Thyroid gland (tissue), 4 donors: ENCODE data around the gene YPEL3. TPM values are rescaled to one million over a fixed set of nuclear protein-coding genes. Genes with fewer than 3 reads are reported as not detected.

ENCODE experiments used
- DNase-seq, 2 donors: peaks; one replicate each; pipeline ENCODE4 v3.0.0-alpha.2; 2019
- H3K27ac ChIP-seq, 3 donors: fragments of 200-600 bp; sonication (generic); 1 replicate in 2 of 3; 2 replicates in 1 of 3; pipeline ENCODE4 v1.5.1; 2016 to 2019; ENCODE audit warnings: mild to moderate bottlenecking in 1 of 3, moderate library complexity in 1 of 3
- H3K27me3 ChIP-seq: fragments of 200-600 bp; sonication (generic); one replicate; pipeline ENCODE4 v1.5.1; 2019
- H3K36me3 ChIP-seq, 2 donors: fragments of 200-600 bp; sonication (generic); one replicate each; pipeline ENCODE4 v1.5.1; 2016 to 2019
- H3K4me1 ChIP-seq, 2 donors: fragments of 200-600 bp; sonication (generic); one replicate each; pipeline ENCODE4 v1.5.1; 2017 to 2019
- H3K4me3 ChIP-seq, 3 donors: fragments of 200-600 bp; sonication (generic); replicated peaks in 1 of 3; 1 replicate in 2 of 3; 2 replicates in 1 of 3; pipeline ENCODE4 v1.5.1; 2016; ENCODE audit warnings: mild to moderate bottlenecking in 1 of 3
- H3K9me3 ChIP-seq: fragments of 200-600 bp; sonication (generic); one replicate; pipeline ENCODE4 v1.5.1; 2017
- CTCF ChIP-seq, 6 experiments: fragments of 200-600 bp in 3 of 6; fragments of 450-650 bp in 3 of 6; sonication (generic) in 3 of 6; IDR thresholded peaks; one replicate each; pipeline ENCODE4 v1.5.1; 2016 to 2019; ENCODE audit warnings: antibody characterized with exemption in 6 of 6, mild to moderate bottlenecking in 2 of 6, inconsistent platforms in 1 of 6, moderate library complexity in 1 of 6
- POLR2A ChIP-seq, 2 donors: fragments of 450-650 bp; IDR thresholded peaks; one replicate each; pipeline ENCODE4 v1.6.1; 2017; ENCODE audit warnings: antibody characterized with exemption in 2 of 2, mild to moderate bottlenecking in 2 of 2, moderate library complexity in 1 of 2
- WGBS, 2 donors: methylation state at CpG; one replicate each; pipeline ENCODE4 v1.1.5; 2017; 5-methylcytosine and 5-hydroxymethylcytosine counted together
- intact Hi-C: fragments of 100-400 bp; cut with DNase I; formaldehyde crosslinking; loops from one replicate; pipeline ENCODE4 v1.15.1; 2023
- total RNA-seq, 4 donors: library from RNA; depleted of rRNA; stranded (reverse); fragments of >200 nt; gene quantifications; one replicate each; pipeline ENCODE4 v1.2.3, GENCODE V29; 2016

YPEL3 gene
- total RNA-seq, 4 donors from 2014 or later, result 32.4 to 372 (median 68.0) TPM

DNA sequence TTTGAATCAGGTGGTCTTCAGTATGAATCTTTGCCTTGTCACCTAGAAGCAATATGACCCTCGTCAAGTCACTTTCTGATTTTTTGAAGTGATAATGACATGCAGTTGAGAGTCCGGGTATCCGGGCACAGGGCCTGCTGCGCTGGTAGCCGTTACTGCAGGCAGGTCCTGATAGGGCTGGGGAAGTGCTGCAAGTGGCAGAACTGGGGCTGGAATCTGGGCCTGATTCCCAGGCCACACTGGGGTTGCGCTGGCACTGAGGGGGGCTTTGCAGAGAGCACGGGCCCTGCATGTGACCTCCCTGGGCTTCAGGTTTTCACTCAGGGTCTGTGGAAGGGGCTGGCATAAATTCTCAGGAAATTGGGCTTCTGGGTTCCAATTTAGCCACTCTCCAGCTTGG, 17.3 kb downstream of the YPEL3 start:
- H3K4me3 ChIP-seq, result no peak overlapping the region
- no peak for TF ChIP-seq POLR2A (IDR thresholded peaks at IDR 0.05)
- no peak for TF ChIP-seq CTCF (IDR thresholded peaks at IDR 0.05)
- WGBS, 2 donors, result 88 to 91% methylated on average over 6 to 7 of the region's 7 CpGs
- H3K27ac ChIP-seq, result no peak overlapping the region
- intact Hi-C loops, result no loop called here
- peaks cover 12 to 17% of the 10 kb centered on the region in 2 donors for H3K4me1 ChIP-seq
- no peaks in the 10 kb centered on the region for H3K9me3 ChIP-seq
- H3K36me3 ChIP-seq, result peaks cover 32 to 34% of the 10 kb centered on the region in 2 donors
- no peak for DNase-seq
- H3K27me3 ChIP-seq, result no peaks in the 10 kb centered on the region

GRCh38 chr16:30077656-30078055, 18.4 kb downstream of the YPEL3 start:
- DNase-seq, result no peak
- WGBS, 2 donors, result 85 to 87% methylated on average over 6 of the region's 6 CpGs
- no peaks in the 10 kb centered on the region for H3K27me3 ChIP-seq
- H3K36me3 ChIP-seq, result peaks cover 23% of the 10 kb centered on the region in 2 donors
- no peak overlapping the region for H3K4me3 ChIP-seq
- H3K4me1 ChIP-seq, result peaks cover 12 to 17% of the 10 kb centered on the region in 2 donors
- no peak overlapping the region for H3K27ac ChIP-seq
- no peak for TF ChIP-seq CTCF (IDR thresholded peaks at IDR 0.05)
- no peak for TF ChIP-seq POLR2A (IDR thresholded peaks at IDR 0.05)
- H3K9me3 ChIP-seq, result no peaks in the 10 kb centered on the region
- intact Hi-C loops, result no loop called here

DNA sequence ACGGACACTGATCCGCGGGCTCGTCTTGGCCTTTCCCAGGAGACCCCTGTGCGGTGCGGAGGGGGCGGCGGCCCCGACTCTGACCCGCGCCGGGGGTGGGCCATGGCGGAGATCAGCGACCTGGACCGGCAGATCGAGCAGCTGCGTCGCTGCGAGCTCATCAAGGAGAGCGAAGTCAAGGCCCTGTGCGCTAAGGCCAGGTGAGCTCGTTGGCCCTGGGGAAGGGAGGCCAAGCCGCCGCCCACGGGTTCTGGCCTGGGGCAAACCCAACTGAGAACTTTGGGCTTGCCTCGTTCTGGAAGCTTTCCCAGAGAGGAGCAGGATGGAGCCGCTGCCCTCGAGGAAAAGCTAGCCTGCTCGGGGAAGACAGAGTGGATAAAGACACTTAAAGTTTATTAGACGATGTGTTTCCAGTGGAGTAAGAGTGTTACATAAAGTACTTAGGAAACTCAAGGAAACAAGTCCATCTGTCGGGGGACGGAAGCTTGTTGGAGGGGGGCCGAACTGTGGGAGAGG, 19.7 kb downstream of the YPEL3 start:
- H3K4me3 ChIP-seq, result peak overlapping the region; percentile 68 to 98 (median 92)
- WGBS, 2 donors, result 2 to 3% methylated on average over 14 to 19 of the region's 33 CpGs
- peaks cover 20 to 27% of the 10 kb centered on the region in 2 donors for H3K36me3 ChIP-seq
- H3K9me3 ChIP-seq, result no peaks in the 10 kb centered on the region
- DNase-seq, result peak in 1 of 2 donors; percentile 32
- no peak for TF ChIP-seq POLR2A (IDR thresholded peaks at IDR 0.05)
- H3K27me3 ChIP-seq, result no peaks in the 10 kb centered on the region
- peaks cover 12 to 17% of the 10 kb centered on the region in 2 donors for H3K4me1 ChIP-seq
- peak overlapping the region; percentile 77 to 92 (median 88) for H3K27ac ChIP-seq
- intact Hi-C loops, result no loop called here

GRCh38 chr16:30075503-30076275, 20.3 kb downstream of the YPEL3 start, which contains the start of gene PPP4C:
PPP4C (plus strand) TSS chr16:30075994; CDS start chr16:30076378, 384 bp downstream.
- H3K27ac ChIP-seq, result peak within 1 kb of the TSS; percentile 77 to 92 (median 88)
- peaks cover 20 to 27% of the 10 kb centered on the region in 2 donors for H3K36me3 ChIP-seq
- 2 to 3% methylated on average over 24 to 51 of the region's 67 CpGs for WGBS, 2 donors
- no peaks in the 10 kb centered on the region for H3K27me3 ChIP-seq
- H3K4me3 ChIP-seq, result peak within 1 kb of the TSS; percentile 68 to 98 (median 92)
- peak; percentile 13 to 79 for TF ChIP-seq POLR2A (IDR thresholded peaks at IDR 0.05)
- TF ChIP-seq CTCF (IDR thresholded peaks at IDR 0.05), result no peak
- peaks cover 12 to 17% of the 10 kb centered on the region in 2 donors for H3K4me1 ChIP-seq
- intact Hi-C loops, result no loop called here
- DNase-seq, result peak; percentile 92 to 93
- no peaks in the 10 kb centered on the region for H3K9me3 ChIP-seq

- intact Hi-C loops, result no loop called here
- no peaks in the 10 kb centered on the region for H3K9me3 ChIP-seq
- H3K4me3 ChIP-seq, result no peak overlapping the region
- no peak for DNase-seq
- no peaks in the 10 kb centered on the region for H3K27me3 ChIP-seq
- H3K36me3 ChIP-seq, result peaks cover 48 to 59% of the 10 kb centered on the region in 2 donors
- H3K27ac ChIP-seq, result no peak overlapping the region
- H3K4me1 ChIP-seq, result peaks cover 16 to 33% of the 10 kb centered on the region in 2 donors
- no peak for TF ChIP-seq CTCF (IDR thresholded peaks at IDR 0.05)
- TF ChIP-seq POLR2A (IDR thresholded peaks at IDR 0.05), result no peak
These were observed 25.5 kb downstream of the YPEL3 start for GRCh38 chr16:30070490-30070889.
